PFSK-1 (cell line): ENCODE data around the gene NCOR1.

Source experiments
- FOXP2 ChIP-seq: optimal IDR thresholded peaks from 2 replicates; pipeline ENCODE3; 2011; ENCODE audit warnings: borderline replicate concordance, control low read depth, inconsistent platforms; ENCODE audit not compliant: insufficient read depth; ENCODE audit errors: extremely low read length, extremely low read depth
- POLR2AphosphoS5 ChIP-seq: IDR thresholded peaks from 2 replicates; pipeline ENCODE4 v1.6.1; 2012; ENCODE audit warnings: low read depth, mild to moderate bottlenecking, control low read depth, low read length, moderate library complexity
- REST ChIP-seq, 2 experiments: IDR thresholded peaks; 2 replicates each; pipeline versions ENCODE4 v1.6.1 to v1.8.0; 2011 to 2012; ENCODE audit warnings: low read depth in 2 of 2, low read length in 2 of 2, control low read depth in 1 of 2, inconsistent platforms in 1 of 2, mild to moderate bottlenecking in 1 of 2, moderate library complexity in 1 of 2; ENCODE audit not compliant: insufficient read depth in 1 of 2
- SIN3A ChIP-seq: IDR thresholded peaks from 2 replicates; pipeline ENCODE4 v1.6.1; 2012; ENCODE audit warnings: mild to moderate bottlenecking, low read length, moderate library complexity, borderline replicate concordance; ENCODE audit not compliant: insufficient read depth
- TAF1 ChIP-seq: IDR thresholded peaks from 2 replicates; pipeline ENCODE4 v1.6.1; 2012; ENCODE audit warnings: low read length, control low read depth, borderline replicate concordance; ENCODE audit not compliant: insufficient read depth

NCOR1 gene

GRCh38 chr17:16255481-16255921 lies 40.2 kb upstream of the NCOR1 start:
- TF ChIP-seq POLR2AphosphoS5 = no peak
- no peak for TF ChIP-seq TAF1
- no peak for TF ChIP-seq SIN3A

DNA sequence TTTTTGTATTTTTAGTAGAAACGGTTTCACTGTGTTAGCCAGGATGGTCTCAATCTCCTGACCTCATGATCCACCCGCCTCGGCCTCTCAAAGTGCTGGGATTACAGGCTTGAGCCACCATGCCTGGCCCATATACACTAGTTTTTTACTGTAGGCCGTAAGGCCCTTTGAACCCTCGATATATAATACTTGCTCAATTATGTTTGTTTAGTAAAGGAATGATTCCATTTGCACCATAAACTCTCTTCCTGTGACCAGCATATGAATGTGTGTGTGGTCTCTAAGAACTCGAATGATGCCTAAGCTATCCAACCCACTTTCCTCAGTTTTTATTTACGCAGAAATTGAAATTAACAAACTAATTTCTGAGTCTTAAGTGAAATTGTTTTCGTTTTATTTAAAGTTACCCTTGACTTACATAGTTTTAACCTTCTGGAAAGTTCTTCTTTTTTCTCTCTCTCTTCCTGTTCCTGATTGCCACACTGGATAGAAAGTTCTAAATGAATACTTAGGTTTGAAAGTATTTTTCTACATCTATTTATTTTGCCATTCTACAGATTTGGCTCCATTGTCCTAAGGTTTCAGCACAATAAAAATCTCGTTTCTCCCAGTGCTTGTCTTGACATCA lies 39.6 kb upstream of the NCOR1 start:
- no peak for TF ChIP-seq REST (IDR thresholded peaks at IDR 0.05; ENCODE audit: insufficient read depth in 1 of 2, low read depth in 2 of 2, low read length in 2 of 2)
- no peak for TF ChIP-seq FOXP2
- TF ChIP-seq TAF1 = no peak
- no peak for TF ChIP-seq SIN3A

DNA sequence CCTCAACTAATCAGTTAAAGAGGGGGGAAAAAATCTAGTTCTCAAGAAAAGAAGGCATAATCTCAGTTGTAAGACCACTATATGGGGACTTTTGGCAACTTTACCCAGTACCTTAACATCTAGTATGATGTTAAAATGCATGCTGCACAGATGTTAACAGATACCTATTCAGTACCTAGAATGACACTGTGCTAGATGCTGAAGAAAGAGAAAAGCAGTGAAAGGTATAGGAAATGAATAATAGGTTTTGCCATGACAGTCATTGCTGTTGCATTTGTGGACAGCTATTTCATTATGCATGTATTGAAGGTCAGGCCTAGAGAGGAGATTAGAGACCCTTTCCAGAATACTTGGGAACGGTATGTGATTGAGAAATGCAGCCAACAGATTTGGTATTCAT lies 36.2 kb upstream of the NCOR1 start:
- TF ChIP-seq FOXP2 (no peak), SIN3A (no peak)

- TF ChIP-seq REST (IDR thresholded peaks at IDR 0.05; ENCODE audit: insufficient read depth in 1 of 2, low read depth in 2 of 2, low read length in 2 of 2) = no peak
- TF ChIP-seq TAF1 = no peak
- TF ChIP-seq POLR2AphosphoS5 = no peak
- no peak for TF ChIP-seq SIN3A
- TF ChIP-seq FOXP2 = no peak
These were observed 35.7 kb upstream of the NCOR1 start for GRCh38 chr17:16251043-16251442.

DNA sequence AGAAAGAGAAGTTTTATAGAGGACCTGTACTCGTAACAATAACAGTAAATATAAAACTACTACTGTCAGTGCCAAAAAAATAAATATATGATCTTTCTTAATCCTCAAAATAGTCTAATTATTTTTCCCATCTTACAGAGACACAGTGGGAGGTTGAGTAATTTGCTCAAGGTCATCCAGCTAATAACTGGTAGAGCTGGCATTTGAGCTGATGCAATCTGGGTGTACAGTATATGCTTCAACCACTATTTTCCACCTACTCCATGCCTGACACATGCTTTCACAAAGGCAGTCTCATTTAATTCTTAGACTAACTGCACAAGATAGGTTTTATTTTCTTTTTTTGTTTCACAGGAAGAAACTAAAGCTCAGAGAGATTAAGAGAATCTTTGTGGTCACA lies 35.3 kb upstream of the NCOR1 start:
- TF ChIP-seq SIN3A (no peak), FOXP2 (no peak), REST (IDR thresholded peaks at IDR 0.05; ENCODE audit: insufficient read depth in 1 of 2, low read depth in 2 of 2, low read length in 2 of 2) (no peak), POLR2AphosphoS5 (no peak), TAF1 (no peak)

DNA sequence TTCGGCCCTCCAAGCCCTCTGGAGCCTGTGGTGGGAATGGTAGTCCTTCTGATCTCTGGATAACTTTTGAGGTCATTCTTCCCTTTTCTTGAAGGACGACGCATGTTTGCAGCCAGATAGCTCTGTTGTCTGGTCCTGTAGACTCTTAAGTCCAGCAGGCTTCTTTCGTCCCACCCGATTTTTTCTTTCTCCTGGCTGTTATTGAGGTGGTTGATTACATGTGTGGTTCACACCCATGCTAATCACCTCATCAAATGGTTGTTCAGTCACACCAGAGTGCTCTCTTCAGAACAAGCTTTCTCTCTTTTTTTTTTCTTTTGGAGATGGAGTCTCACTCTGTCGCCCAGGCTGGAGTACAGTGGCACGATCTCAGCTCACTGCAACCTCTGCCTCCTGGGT lies 32.3 kb upstream of the NCOR1 start:
- TF ChIP-seq REST (IDR thresholded peaks at IDR 0.05; ENCODE audit: insufficient read depth in 1 of 2, low read depth in 2 of 2, low read length in 2 of 2) (no peak), POLR2AphosphoS5 (no peak), TAF1 (no peak), FOXP2 (no peak), SIN3A (no peak)
